GM12892 (cell line): ENCODE results near the gene CLIP1.
A peak's percentile ranks its signal among the peaks of the same experiment; 100 is the strongest.
"Not testable (repeated sequence)": the region's sequence is repeated elsewhere in the genome, so short reads cannot be mapped to it uniquely, and the experiment has no call there.

Source experiments
- DNase-seq: peaks from one replicate; pipeline ENCODE4 v3.0.0; 2011; ENCODE audit not compliant: insufficient read length
- FAIRE-seq: peaks from 2 replicates; lab custom pipeline; 2011; peaks lifted over from hg19 to GRCh38; lab: Jason Lieb, UNC
- POLR2A ChIP-seq: IDR thresholded peaks from 2 replicates; pipeline ENCODE4 v1.6.1; 2011; ENCODE audit warnings: low read depth, low read length, control low read depth
- POLR2AphosphoS5 ChIP-seq: IDR thresholded peaks from 2 replicates; pipeline ENCODE4 v1.6.1; 2011; ENCODE audit warnings: low read depth, low read length, control low read depth
- TAF1 ChIP-seq: IDR thresholded peaks from 2 replicates; pipeline ENCODE4 v1.6.1; 2011; ENCODE audit warnings: low read depth, mild to moderate bottlenecking, control low read depth, low read length, borderline replicate concordance

The CLIP1 gene

DNA sequence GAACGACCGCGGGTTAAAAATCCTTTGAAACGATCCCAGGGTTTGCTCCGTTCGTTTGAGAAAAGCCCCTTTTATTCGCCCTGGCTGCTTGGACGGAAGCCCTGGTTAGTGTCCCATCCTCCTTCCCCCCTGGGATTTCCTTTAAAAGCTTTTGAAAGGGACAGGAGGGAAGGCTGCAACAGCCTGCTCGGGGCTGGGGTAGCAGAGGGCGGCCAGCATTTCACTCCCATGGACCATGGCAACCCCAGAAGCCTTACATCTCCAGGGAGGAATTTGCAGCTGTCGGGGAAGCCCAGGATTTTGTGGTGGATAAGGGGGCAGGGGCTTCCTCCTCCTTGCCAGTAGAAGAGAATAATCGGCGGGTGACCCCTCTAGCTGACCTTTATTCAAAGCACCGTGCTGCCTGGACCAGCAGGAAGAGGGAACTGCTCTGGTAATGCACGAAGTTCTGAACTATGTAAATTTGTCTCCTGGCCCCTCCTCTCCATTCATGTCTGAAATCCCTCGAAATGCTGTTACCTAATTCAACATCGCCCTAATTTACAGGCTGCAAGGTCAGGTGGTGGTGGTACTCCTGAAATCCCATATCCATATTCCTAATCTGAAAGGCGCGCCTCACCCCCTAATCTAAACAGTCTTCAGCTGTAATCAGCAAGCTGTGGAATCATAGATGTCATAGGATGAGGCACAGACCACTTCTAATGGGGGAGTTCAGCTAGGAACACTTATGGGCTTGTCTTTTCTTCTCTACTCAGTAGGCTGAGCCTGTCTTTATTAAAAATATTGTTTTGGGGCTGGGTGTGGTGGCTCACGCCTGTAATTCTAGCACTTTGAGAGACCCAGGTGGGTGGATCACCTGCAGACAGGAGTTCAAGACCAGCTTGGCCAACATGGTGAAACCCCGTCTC lies 1.0 kb upstream of the CLIP1 start:
- FAIRE-seq (peak; percentile 61), DNase-seq (no peak)
- no peak for TF ChIP-seq POLR2AphosphoS5
- peak; percentile 36; the same call in 1 of the 2 replicates for TF ChIP-seq POLR2A
- no peak for TF ChIP-seq TAF1

DNA sequence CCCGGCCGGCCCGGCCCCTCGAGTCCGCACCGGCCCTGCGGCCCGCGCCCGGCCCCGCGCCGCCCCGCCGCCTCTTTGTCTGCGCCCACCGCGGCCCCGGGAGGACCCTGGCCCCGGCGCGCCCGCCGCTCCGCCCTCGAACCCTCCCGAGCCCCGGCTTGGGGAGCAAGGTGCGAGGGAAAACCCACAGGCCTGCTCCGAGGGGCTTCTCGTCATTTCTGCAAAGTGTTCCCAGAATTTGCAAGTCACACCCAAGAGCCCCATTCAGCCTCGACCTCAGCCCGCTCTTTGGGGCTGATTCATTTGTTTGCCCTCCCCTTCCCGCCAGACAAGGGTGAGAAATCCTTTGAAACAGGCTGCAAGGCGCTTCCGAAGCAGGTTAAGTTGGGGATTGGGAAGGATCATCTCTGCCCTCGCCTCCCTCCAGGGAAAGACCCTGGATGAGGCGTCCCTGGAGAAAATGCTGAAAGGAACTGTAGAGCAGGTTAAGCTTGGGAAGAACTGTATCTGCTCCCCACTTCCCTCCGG lies 325 bp upstream of the CLIP1 start:
- DNase-seq (no peak), FAIRE-seq (peak; percentile 50)
- TF ChIP-seq TAF1 (no peak), POLR2A (no peak), POLR2AphosphoS5 (no peak)

DNA sequence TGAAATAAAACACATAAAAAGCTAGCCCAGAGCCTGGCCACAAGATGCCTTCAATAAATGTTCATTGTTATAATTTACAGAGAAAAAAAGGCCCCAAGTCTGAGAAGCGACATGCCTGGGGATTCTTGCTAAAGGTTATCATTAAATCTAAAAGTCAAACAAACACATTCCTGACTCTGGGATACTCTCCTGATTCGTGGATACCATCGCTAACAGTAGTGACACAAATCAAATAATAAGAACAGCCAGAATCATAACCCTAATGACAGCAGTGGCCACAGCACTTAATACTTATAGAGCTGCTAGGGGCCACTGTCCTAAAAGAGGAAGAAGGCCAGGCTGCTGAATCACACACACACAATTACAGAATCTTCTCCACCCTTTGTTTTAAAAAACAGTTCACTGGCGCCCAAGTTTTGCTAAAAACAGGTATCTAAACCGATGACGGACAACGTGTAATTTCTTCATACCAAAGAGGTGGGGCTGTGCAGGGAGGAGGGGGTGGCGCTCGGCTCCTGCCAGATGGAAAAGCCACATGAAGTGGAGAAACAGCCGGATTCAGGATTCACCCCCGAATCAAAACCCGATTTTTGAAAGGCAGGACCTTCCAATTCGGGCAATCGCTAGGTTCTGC lies 1.2 kb downstream of the CLIP1 start:
- FAIRE-seq (peak; percentile 14), DNase-seq (no peak)
- TF ChIP-seq POLR2A (no peak), TAF1 (no peak), POLR2AphosphoS5 (no peak)

DNA sequence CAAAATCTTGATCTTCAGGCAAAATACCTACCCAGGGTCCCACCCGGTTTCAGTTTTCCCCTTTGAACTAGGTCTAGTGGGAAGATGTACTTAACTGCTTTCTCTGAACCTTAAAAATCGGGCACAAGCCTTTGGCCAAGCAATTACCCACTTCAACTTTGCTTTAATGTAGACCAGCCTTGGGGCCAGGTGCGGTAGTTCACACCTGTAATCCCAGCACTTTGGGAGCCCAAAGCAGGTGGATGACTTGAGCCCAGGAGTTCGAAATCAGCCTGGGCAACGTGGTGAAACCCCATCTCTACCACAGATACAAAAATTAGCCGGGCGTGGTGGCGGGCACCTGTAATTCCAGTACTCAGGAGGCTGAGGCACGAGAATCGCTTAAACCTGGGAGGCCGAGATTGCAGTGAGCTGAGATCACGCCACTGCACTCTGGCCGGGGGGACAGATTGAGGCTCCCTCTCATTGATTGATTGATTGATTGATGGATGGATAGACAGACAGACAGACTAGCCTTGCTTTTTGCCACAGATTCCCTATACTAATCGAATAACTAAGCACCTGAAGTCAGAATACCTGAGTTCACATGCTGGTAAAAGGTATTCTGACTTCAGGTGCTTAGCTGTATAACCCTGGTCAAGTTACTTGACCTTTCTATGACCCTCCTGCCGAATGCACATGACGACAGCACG lies 1.9 kb downstream of the CLIP1 start:
- TF ChIP-seq TAF1 (no peak), POLR2AphosphoS5 (no peak), POLR2A (no peak)
- no peak for FAIRE-seq
- no peak for DNase-seq

DNA sequence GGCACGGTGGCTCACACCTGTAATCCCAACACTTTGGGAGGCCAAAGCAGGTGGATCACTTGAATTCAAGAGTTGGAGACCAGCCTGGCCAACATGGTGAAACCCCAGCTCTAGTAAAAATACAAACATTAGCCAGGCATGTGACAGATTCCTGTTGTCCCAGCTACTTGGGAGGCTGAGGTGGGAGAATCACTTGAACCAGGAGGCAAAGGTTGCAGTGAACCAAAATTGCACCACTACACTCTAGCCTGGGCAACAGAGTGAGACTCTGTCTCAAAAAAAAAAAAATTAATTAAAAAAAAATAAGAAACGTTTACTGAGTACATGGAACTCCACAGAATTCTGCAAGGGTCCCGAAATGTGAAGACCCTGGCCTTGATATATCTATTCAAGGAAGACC lies 3.4 kb downstream of the CLIP1 start:
- not testable (repeated sequence) for DNase-seq, FAIRE-seq

DNA sequence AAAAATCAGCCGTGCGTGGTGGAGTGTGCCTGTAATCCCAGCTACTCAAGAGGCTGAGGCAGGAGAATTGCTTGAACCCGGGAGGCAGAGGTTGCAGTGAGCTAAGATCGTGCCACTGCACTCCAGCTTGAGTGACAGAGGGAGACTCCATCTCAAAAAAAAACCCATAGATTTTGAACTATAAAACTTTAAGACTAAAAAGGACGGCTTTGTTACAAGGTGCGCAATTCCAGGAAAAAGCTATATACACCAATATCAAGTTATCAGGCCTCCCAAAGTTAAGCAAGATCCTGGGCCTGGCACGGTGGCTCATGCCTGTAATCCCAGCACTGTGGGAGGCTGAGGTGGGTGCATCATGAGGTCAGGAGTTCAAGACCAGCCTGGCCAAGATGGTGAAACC lies 6.8 kb downstream of the CLIP1 start:
- not testable (repeated sequence) for DNase-seq, FAIRE-seq

DNA sequence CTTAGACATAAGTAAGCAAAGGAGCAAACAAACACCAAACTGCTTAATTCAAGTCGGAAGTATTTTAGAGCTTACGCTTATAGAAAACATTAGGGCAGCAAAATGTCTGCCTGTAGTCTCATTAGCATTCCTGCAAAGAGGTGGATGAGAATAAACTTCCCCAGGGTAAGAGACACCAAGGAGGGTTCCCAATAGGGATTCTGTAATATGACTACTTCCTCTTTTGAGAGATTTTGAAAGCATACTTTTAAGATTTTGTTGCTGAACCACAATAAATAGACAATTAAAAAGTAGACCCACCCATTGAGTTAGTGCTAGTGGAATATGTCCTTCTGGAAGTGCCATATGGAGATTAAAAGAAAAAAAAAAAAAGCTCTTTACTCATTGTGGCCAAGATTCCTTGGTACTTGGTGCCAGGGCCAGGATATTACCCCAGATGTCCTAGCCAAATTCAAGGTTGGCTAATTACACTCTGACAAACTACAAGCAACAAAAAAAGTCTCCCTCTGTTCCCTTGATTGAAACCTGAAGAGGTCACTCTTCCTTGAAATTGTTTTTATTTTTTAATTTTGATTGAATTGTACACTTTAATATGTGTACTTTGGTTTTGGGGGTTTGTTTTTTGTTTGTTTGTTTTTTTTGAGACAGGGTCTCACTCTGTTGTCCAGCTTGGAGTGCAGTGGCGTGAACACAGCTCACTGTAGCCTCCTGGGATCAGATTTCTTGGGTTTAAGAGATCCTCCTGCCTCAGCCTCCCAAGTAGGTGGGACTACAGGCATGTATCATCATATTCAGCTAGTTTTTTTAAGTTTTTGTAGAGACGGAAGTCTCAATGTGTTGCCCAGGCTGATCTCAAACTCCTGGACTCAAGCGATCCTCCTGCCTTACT lies 8.7 kb downstream of the CLIP1 start:
- no peak for TF ChIP-seq POLR2A
- no peak for TF ChIP-seq POLR2AphosphoS5
- no peak for FAIRE-seq

DNA sequence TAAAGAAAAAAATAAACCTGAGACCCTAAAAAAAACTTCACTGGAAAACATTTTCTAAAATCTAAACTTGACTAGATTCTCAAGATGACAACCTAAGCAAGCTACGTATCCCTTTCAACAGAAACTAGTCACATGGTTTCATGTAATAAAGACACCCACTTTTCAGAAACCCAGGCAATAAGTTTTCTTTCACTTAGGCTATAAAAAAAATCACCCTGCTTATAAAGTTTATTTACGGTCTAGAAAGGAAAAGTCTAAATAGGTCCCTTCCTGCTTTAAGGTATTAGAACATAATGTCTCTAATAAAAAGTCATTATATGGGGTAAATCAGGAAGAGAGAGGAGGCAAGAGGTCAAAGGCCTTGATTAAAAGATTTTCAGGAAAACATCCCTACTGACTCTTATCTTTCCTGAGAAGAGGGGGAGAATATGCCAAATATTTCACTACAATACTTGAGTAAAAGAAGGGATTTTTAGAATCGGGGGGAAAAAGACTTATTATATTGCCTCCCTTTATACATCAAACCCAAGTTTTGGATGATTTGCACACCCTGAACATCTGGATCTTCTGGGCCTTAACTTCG lies 9.5 kb downstream of the CLIP1 start:
- TF ChIP-seq POLR2A (no peak), TAF1 (no peak), POLR2AphosphoS5 (no peak)
- DNase-seq (no peak), FAIRE-seq (no peak)

More for the DNA sequence above, 8.7 kb downstream of the CLIP1 start:
- DNase-seq = no peak

DNA sequence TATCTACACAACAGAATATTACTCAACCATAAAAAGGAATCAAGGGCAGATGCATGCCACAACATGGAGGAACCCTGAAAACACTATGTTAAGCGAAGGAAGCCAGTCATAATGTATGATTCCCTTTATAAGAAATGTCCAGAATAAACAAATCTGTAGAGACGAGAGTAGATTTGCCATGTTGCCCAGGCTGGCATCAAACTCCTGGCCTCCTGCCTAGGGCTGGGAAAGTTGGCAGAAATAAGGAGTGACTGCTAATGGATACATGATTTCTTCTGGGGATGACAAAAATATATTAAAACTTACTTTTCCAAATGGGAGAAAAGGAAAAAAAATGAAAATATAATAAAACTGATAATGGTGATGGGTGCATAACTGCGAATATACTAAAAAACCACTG lies 10.9 kb downstream of the CLIP1 start:
- TF ChIP-seq TAF1 = no peak
- TF ChIP-seq POLR2A = no peak
- no peak for TF ChIP-seq POLR2AphosphoS5
- FAIRE-seq (no peak), DNase-seq (no peak)

DNA sequence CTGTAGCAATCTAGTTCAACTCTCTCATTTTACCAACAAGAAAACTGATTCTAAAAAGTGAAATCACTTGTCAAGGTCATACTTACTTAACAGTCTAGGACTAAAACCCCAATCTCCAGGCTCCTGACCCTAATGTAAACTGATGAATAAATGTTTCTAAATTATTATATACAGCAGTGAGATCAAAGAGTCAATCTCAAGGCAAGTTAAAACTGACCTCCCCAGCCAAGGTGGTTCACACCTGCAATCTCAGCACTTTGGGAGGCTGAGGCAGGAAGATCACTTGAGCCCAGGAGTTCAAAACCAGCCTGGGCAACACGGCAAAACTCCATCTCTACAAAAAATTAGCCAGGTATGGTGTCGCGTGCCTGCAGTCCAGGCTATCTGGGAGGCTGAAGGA lies 15.3 kb downstream of the CLIP1 start:
- no peak for TF ChIP-seq POLR2A
- TF ChIP-seq TAF1 = no peak
- no peak for TF ChIP-seq POLR2AphosphoS5

DNA sequence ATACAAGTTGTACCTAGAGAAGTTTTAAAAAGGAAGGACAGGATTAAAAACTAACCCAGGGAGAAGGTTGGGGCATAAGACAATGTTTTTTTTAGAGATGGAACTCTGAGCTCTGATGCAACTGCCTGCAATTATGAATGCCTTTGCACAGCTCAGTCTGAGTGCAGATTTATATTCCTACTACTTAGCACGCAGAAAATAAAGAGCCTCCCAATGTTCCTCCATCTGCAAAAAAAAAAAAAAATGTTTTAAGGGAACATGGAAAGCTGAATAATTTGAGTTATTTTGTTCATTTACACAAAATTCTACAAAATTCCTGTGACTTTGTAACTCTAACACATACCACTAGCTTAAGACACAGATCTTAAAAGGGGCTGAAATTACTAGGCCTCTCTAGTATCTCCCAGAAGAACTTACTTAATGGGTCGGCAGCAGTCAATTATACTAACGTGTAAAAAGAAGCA lies 15.7 kb downstream of the CLIP1 start:
- FAIRE-seq = no peak
- no peak for DNase-seq
- TF ChIP-seq TAF1 = no peak
- no peak for TF ChIP-seq POLR2A
- no peak for TF ChIP-seq POLR2AphosphoS5

More for the DNA sequence above, 15.3 kb downstream of the CLIP1 start:
- FAIRE-seq (no peak), DNase-seq (no peak)
